ENCODE measurements around the gene DNM3.

GRCh38 chr1:171883849-171884248, 42.6 kb downstream of the DNM3 start:
- TF ChIP-seq CTCF (conservative IDR thresholded peaks at IDR 0.05 in 1 of 2, IDR thresholded peaks at IDR 0.05 in 1 of 2; ENCODE audit: extremely low read depth in 1 of 2, insufficient read depth in 1 of 2, low read depth in 1 of 2, low read length in 2 of 2) (no peak), EZH2 (IDR thresholded peaks at IDR 0.05; ENCODE audit: borderline replicate concordance, low read length) (no peak)
